HL-60 (cell line): ENCODE measurements around the gene ZPLD1.

ENCODE experiments used
- TF ChIP-seq, protein P1 (sequence below): IDR thresholded peaks from one replicate; pipeline ENCODE4 v1.5.1; 2011; ENCODE audit warnings: low read length, control low read depth, inconsistent platforms; ENCODE audit not compliant: insufficient read depth
- TF ChIP-seq, protein P2 (sequence below): IDR thresholded peaks from 2 replicates; pipeline ENCODE4 v1.6.1; 2012; ENCODE audit warnings: low read depth; ENCODE audit not compliant: insufficient replicate concordance

DNA sequence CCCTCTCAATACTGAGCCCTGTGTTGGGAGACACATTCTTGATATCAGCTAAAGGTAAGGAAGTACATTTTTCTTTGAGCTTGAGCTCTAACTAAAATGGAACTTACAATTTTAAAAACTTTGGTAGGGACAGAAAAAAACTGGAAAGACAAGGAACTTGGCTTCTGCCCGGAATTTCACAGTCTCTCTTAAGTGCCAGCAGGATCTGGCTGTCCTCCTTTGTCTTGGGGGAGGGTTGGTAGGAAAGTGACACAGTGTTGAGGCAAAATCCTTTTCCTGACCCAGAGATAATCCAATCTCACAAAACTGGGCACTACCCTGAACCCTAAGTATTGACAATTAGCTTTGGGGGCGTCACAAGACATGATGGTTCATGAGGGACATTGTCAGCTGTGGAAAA, 45.3 kb downstream of the ZPLD1 start:
- TF ChIP-seq, protein P1, sequence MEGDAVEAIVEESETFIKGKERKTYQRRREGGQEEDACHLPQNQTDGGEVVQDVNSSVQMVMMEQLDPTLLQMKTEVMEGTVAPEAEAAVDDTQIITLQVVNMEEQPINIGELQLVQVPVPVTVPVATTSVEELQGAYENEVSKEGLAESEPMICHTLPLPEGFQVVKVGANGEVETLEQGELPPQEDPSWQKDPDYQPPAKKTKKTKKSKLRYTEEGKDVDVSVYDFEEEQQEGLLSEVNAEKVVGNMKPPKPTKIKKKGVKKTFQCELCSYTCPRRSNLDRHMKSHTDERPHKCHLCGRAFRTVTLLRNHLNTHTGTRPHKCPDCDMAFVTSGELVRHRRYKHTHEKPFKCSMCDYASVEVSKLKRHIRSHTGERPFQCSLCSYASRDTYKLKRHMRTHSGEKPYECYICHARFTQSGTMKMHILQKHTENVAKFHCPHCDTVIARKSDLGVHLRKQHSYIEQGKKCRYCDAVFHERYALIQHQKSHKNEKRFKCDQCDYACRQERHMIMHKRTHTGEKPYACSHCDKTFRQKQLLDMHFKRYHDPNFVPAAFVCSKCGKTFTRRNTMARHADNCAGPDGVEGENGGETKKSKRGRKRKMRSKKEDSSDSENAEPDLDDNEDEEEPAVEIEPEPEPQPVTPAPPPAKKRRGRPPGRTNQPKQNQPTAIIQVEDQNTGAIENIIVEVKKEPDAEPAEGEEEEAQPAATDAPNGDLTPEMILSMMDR = no peak
- TF ChIP-seq, protein P2, sequence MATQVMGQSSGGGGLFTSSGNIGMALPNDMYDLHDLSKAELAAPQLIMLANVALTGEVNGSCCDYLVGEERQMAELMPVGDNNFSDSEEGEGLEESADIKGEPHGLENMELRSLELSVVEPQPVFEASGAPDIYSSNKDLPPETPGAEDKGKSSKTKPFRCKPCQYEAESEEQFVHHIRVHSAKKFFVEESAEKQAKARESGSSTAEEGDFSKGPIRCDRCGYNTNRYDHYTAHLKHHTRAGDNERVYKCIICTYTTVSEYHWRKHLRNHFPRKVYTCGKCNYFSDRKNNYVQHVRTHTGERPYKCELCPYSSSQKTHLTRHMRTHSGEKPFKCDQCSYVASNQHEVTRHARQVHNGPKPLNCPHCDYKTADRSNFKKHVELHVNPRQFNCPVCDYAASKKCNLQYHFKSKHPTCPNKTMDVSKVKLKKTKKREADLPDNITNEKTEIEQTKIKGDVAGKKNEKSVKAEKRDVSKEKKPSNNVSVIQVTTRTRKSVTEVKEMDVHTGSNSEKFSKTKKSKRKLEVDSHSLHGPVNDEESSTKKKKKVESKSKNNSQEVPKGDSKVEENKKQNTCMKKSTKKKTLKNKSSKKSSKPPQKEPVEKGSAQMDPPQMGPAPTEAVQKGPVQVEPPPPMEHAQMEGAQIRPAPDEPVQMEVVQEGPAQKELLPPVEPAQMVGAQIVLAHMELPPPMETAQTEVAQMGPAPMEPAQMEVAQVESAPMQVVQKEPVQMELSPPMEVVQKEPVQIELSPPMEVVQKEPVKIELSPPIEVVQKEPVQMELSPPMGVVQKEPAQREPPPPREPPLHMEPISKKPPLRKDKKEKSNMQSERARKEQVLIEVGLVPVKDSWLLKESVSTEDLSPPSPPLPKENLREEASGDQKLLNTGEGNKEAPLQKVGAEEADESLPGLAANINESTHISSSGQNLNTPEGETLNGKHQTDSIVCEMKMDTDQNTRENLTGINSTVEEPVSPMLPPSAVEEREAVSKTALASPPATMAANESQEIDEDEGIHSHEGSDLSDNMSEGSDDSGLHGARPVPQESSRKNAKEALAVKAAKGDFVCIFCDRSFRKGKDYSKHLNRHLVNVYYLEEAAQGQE = no peak
